ENCODE data around the gene KYAT1.
"Not testable (repeated sequence)": the region's sequence is repeated elsewhere in the genome, so short reads cannot be mapped to it uniquely, and the experiment has no call there.

The KYAT1 gene

DNA sequence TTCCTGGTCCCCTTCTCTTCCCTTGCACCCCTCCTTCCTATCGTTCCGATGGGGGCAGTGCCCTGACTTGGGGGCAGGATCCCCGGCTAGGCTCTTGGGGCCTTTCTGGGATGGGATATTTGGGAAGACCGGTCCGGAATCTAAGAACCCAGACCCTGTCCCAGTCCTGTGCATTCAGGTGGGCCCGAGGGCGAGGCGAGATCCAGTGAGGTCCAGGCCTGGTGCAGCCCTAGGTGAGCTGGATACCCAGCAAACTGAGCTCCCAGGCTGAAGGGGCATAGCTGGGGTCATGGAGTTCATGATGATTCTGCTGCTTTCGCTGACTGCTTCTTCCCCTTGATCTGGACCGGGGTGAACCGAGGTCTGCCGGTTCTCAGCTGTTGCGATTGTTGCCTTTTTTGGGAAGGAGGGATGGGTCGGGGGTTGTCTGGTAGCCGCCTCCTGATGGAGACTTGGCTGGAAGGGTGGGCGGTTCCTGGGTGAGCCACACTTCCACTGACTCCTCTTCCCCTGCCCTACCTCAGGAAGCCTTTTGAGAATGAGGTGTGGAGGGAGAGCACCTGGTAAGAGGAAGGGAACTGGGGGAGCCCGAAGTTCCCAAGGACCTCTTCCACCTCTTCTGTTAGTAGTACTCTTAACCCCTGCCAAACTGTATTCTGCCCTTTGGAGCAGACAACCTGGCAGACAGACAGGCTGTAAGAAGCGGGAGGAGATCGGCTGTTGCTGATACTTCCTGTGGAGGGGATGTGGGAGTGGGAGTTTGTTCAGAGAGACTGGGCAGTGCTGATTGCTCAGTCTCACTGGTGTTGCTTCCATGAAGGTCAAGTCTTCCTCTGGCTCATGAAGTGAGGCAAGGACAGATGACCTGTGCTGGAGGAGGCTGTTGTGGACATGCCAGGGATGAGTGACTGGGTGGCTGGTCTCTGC, 1.2 kb upstream of the KYAT1 start:
- DNase-seq, result no peak

- DNase-seq, result no peak
Observed at GRCh38 chr9:128877852-128878251, 3.9 kb downstream of the KYAT1 start.

DNA sequence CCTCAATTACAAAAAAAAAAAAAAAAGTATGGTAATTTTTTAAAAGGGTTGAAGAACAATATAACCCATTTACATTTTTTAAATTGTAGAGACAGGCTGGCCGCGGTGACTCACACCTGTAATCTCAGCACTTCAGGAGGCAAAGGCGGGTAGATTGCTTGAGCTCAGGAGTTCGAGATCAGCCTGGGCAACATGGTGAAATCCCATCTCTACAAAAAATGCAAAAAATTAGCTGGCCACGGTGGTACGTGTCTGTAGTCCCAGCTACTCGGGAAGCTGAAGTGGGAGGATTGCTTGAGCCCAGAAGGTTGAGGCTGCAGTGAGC, 10.8 kb downstream of the KYAT1 start:
- DNase-seq, result not testable (repeated sequence)

- DNase-seq, result no peak
Observed at GRCh38 chr9:128870128-128870940, 11.4 kb downstream of the KYAT1 start.

DNA sequence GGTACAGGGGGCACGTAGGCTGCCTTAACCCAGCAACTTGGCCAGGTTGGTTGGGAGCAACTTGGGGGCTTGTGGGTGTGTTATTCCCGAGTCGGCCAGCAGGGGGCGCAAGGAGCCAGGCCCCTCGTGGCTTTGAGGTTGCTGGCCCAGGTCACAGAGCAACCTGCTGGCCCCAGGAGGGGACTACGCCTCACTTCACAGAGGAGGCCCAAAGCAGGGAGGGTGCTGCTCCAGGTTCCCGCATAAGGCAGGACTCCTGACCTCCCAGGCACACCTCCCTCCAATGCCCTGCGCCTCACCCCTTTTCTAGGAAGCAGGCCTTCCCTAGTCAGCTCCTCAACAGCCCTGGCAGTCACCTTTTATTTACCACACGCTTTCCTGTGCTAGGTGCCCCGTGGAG, 18.1 kb downstream of the KYAT1 start:
- peak; percentile 89 for DNase-seq

DNA sequence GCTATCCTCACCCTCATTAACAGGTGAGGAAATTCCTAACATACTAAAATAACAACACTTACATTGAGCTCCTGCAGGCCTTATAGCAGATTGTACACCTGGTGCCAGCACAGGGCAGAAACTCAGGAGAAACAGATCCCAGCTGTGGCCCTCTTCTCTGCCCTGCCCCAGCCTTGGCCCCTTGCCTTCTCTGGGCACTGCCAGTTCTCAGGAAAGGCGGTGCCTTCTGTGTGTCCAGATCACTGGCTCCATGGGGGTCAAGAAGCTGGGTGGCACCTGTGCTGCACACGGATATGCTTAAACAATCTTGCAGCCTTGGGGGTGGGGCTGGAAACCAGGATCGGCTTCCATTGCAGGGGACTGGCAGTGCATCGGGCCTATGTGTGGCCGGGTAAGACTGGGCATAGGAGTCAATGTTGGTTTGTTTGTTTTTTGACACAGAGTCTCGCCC, 19.3 kb downstream of the KYAT1 start:
- no peak for DNase-seq

DNA sequence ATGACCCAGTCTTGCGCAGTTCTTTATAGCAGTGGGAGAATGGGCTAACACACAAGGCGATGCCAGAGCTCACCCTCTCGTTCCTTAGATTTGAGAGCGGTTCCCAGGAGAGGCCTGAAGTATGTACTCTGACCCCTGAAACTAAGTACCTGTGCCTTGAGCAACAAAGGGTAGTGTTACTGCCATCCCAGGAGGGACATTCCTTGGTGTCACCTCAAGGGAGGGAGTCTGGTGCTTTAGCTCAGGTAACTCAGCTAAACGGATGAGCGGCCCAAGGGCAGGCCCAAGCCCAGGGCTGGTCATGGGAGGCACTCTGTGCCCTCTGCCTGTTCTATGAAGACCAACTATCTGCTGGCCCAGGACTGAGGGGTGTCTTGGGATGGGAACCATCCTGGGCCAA, 20.2 kb downstream of the KYAT1 start:
- DNase-seq, result no peak

- no peak for DNase-seq
Observed at GRCh38 chr9:128860937-128861336, 20.8 kb downstream of the KYAT1 start.

- not testable (repeated sequence) for DNase-seq
Observed at GRCh38 chr9:128858476-128858875, 23.3 kb downstream of the KYAT1 start.

- not testable (repeated sequence) for DNase-seq
Observed at GRCh38 chr9:128854454-128854853, 27.3 kb downstream of the KYAT1 start.

- DNase-seq, result not testable (repeated sequence)
Observed at GRCh38 chr9:128852646-128853045, 29.1 kb downstream of the KYAT1 start.

GRCh38 chr9:128851779-128852600, 29.8 kb downstream of the KYAT1 start:
- DNase-seq, result peak; percentile 27

DNA sequence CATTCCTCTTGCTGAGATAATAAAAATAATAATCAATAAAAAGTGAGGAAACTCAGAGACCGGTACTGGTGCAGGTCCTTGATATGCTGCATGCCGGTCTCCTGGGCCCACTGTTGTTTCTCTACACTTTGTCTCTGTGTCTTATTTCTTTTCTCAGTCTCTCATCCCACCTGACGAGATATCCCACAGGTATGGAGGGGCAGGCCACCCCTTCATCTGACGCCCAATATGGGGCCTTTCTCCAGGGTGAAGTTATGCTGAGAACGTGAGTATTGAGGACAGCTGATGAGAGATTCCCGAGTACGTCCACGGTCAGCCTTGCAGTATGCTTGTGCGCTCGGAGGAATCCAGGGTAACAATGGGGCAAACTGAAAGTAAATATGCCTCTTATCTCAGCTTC, 30.7 kb downstream of the KYAT1 start:
- not testable (repeated sequence) for DNase-seq

- no peak for DNase-seq
Observed at GRCh38 chr9:128847803-128848202, 33.9 kb downstream of the KYAT1 start.

- DNase-seq, result no peak
Observed at GRCh38 chr9:128846680-128847030, 35.1 kb downstream of the KYAT1 start.

DNA sequence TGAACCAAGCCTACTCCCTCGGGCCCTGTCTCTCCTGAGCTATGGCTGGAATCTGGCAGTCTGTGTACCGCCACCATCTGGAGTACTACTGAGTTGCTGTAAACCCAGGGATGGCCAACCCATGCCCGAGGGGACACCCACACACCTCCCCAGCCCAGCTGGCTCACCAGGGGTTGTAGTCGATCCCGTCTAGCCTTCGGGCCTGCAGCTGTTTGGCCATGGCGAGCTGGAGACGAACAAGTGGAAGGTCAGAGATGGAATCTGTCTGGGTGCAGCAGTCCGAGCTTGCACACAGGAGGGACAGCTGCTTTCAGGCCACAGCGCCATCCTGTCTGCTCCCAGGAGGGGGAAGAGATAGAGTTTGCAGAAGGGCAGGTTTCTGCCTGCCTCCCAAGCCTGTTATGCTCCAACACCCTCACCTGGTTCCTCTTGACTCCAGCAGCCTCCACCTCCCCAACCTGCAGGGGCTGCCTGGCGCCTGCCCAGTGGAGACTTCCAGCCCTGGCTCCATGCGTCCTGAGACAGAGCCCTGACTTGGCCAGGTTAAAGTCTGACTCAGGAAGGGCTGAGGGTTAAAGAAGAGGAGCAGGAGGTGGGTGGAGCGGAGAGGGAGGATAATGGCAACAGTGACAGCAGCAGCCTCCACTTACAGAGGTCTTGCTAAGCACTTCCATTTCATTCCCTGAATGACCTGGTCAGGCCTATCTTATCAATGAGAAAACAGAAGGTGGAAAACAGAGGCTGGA, 36.4 kb downstream of the KYAT1 start:
- no peak for DNase-seq

GRCh38 chr9:128843171-128843570, 38.6 kb downstream of the KYAT1 start:
- not testable (repeated sequence) for DNase-seq

DNA sequence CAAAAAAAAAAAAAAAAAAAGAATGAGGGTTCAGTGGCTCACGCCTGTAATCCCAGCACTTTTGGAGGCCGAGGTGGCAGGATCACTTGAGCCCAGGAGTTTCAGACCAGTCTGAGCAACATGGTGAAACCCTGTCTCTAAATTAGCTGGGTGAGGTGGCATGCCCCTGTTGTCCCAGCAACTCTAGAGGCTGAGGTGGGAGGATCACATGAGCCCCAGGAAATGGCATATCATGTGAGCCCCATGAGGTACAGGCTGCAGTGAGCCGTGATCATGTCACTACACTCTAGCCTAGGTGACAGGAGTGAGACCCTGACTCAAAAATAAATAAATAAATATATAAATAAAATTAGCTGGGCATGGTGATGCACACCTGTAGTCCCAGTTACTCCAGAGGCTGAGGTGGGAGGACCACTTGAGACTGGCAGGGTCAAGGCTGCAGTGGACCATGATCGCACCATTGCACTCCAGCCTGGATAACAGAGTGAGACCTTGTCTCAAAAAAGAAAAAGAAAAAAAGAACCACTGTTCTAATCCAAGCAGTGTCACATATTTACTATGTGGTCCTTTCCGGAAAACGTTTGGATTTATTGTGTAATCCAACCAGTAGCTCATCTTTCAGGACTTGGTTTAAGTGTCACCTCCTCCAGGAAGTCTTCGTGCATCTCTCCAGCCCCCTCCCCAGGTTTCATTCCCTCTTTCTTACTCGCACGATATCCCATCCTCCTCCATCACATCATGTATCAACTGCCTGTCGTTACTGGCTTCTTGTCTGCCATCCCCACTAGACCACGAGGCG, 39.9 kb downstream of the KYAT1 start:
- no peak for DNase-seq

GRCh38 chr9:128840524-128840923, 41.2 kb downstream of the KYAT1 start:
- no peak for DNase-seq

DNA sequence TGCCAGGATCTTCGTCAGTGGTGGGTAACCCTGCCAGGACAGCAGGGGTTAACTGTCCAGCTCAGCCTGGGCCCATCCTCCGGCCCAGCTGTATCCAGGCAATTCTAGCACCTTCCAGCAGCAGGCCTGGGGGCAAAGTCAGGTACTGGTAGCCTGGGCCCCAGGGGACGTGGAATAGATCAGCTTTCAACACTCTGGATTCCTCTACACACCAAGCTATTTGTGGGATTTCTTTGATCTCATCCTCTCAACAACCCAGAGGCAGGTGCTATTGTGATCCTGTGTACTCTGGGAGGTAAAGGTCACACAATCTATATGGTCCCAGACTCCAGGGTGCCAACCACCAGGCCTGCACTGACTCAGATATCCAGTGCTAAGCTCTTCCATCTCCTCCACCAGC, 43.4 kb downstream of the KYAT1 start:
- no peak for DNase-seq

DNA sequence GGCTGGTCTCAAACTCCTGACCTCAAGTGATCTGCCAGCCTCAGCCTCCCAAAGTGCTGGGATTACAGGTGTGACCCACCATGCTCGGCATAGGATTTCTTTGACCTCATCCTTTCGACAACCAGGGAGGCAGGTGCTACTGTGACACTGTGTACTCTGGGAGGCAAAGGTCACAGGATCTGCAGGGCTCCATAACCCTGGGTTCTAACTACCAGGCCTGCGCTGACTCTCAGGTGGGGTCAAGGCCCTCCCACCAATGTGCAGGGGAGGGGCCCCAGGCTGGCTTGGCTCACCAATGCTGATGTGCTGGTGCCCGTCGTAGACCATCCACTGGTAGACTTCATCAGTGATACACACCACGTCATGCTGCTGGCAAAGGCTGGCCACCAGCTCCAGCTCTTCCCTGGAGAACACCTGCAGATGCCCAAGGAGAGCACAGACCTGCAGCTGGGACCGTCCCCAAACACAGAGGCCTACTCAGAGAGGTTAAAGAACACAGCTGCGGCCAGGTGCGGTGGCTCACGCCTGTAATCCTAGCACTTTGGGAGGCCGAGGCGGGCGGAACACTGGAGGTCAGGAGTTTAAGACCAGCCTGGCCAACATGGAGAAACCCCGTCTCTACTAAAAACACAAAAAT, 45.1 kb downstream of the KYAT1 start:
- no peak for DNase-seq
